ENCODE data around the gene PPP1R14C. TPM values are rescaled to one million over a fixed set of nuclear protein-coding genes. Genes with fewer than 3 reads are reported as not detected.

Gene PPP1R14C
- total RNA-seq, 1 experiment from 2014 or later: 12.1 TPM

DNA sequence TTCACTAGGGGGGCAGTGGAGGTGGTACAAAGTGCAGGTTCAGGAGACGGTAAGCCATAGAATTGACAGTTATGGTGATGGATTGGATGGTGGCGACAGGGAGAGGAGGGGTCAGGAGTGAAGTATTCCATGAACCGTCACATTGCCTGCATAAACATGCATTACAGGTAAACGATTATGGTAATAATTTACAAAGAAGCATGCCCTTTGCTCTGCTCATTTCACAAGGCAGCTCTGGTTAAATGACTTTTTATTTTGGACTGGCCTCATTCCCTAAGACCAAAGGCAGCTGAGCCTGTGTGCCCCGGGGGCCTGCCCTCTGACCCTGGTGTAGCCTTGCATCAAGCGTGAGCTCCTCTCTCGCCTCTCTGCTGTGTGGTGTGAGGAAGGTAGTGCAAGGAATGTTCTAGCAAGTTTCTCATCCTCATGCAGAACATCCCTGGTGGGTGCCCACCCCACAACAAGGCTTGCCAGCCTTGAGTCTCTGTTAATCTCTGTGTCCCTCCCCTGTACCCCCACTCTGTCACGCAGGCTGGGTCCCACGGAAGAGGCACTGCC lies 59.0 kb downstream of the PPP1R14C start:
- no peaks in the 10 kb centered on the region for H3K9me3 ChIP-seq (ENCODE audit: insufficient read depth, low read depth)
- DNase-seq: no peak
- CTCF ChIA-PET: no interaction called here
- no peak for TF ChIP-seq EZH2 (IDR thresholded peaks at IDR 0.05; ENCODE audit: low read depth)
- TF ChIP-seq, protein P1, sequence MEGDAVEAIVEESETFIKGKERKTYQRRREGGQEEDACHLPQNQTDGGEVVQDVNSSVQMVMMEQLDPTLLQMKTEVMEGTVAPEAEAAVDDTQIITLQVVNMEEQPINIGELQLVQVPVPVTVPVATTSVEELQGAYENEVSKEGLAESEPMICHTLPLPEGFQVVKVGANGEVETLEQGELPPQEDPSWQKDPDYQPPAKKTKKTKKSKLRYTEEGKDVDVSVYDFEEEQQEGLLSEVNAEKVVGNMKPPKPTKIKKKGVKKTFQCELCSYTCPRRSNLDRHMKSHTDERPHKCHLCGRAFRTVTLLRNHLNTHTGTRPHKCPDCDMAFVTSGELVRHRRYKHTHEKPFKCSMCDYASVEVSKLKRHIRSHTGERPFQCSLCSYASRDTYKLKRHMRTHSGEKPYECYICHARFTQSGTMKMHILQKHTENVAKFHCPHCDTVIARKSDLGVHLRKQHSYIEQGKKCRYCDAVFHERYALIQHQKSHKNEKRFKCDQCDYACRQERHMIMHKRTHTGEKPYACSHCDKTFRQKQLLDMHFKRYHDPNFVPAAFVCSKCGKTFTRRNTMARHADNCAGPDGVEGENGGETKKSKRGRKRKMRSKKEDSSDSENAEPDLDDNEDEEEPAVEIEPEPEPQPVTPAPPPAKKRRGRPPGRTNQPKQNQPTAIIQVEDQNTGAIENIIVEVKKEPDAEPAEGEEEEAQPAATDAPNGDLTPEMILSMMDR (conservative IDR thresholded peaks at IDR 0.05): no peak
- H3K79me2 ChIP-seq (ENCODE audit: low read depth): 0 out of 2 replicates have a peak, but pooled peaks cover 5% of the 10 kb centered on the region
- H3K9me2 ChIP-seq (ENCODE audit: insufficient read depth): no peaks in the 10 kb centered on the region
- intact Hi-C loops (cut with micrococcal nuclease; ENCODE audit: unreplicated experiment): no loop called here
- no peaks in the 10 kb centered on the region for H3K36me3 ChIP-seq (ENCODE audit: low read depth)
- POLR2A ChIA-PET (ENCODE audit: unreplicated experiment): no interaction called here
- no peaks in the 10 kb centered on the region for H4K20me1 ChIP-seq (ENCODE audit: insufficient read depth)
- H3K4me3 ChIP-seq: no peak overlapping the region
- no peaks in the 10 kb centered on the region for H3K27me3 ChIP-seq (ENCODE audit: insufficient read depth, low read depth)
- peak overlapping the region; percentile 50 for H3K27ac ChIP-seq
- BruUV-seq (replicated peaks): no TSS peak
- no peak overlapping the region for H2AFZ ChIP-seq
- H3F3A ChIP-seq (ENCODE audit: insufficient read depth, low read depth): no peaks in the 10 kb centered on the region; the same call in 1 of the 2 replicates
- peaks cover 26% of the 10 kb centered on the region for H3K4me1 ChIP-seq (replicated peaks; ENCODE audit: insufficient read depth)
- H3K4me2 ChIP-seq: peak overlapping the region; percentile 46

DNA sequence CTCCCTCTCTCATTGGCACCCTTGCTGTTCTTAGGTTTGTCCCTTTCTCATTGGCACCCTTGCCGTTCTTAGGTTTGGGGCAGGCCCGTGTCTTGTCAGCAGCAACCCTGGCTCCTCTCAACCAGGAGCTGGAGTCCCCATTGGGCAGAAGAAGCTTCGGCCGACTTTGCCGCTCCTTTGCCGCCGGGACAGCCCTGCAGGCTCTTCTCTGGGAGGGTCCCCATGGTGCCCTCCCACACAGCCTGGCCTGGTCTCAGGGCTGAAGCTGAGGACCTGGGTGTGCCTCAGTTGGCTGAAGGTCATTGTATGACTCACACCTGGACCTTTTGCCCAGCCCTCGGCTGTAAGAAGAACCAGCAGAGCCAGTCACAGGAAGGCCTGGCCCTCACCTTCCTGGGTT lies 59.6 kb downstream of the PPP1R14C start:
- DNase-seq: peak; percentile 30 to 46
- H3K4me3 ChIP-seq: no peak overlapping the region
- CTCF ChIA-PET: no interaction called here
- POLR2A ChIA-PET (ENCODE audit: unreplicated experiment): no interaction called here
- H3K4me2 ChIP-seq: peak overlapping the region; percentile 46
- H3K36me3 ChIP-seq (ENCODE audit: low read depth): no peaks in the 10 kb centered on the region
- BruUV-seq (replicated peaks): no TSS peak
- TF ChIP-seq, protein P1 (conservative IDR thresholded peaks at IDR 0.05): no peak
- TF ChIP-seq EZH2 (IDR thresholded peaks at IDR 0.05; ENCODE audit: low read depth): no peak
- H3K4me1 ChIP-seq (replicated peaks; ENCODE audit: insufficient read depth): peaks cover 21% of the 10 kb centered on the region
- 0 out of 2 replicates have a peak, but pooled peaks cover 5% of the 10 kb centered on the region for H3K79me2 ChIP-seq (ENCODE audit: low read depth)
- intact Hi-C loops (cut with micrococcal nuclease; ENCODE audit: unreplicated experiment): no loop called here
- no peaks in the 10 kb centered on the region for H4K20me1 ChIP-seq (ENCODE audit: insufficient read depth)
- H3K9me2 ChIP-seq (ENCODE audit: insufficient read depth): no peaks in the 10 kb centered on the region
- H3K27me3 ChIP-seq (ENCODE audit: insufficient read depth, low read depth): no peaks in the 10 kb centered on the region
- H2AFZ ChIP-seq: no peak overlapping the region
- H3K9me3 ChIP-seq (ENCODE audit: insufficient read depth, low read depth): no peaks in the 10 kb centered on the region
- H3F3A ChIP-seq (ENCODE audit: insufficient read depth, low read depth): no peaks in the 10 kb centered on the region; the same call in 1 of the 2 replicates
- H3K27ac ChIP-seq: peak overlapping the region; percentile 50

DNA sequence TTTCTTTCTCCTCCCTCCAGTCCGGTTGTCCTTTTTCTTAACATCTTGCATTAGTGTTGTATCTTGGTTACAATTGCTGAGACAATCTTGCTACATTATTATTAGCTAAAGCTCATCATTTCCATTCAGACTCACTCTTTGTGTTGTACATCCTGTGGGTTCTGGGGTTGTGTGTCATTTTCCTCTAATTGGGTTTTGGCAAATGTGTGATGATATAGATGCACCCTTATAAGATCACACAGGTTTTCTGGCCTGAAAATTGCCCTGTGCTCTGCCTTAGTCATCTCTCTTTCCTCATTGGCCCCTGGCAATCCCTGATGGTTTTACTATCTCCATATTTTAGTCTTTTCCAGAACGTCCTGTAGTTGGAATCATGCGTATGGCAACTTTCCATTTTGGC lies 60.1 kb downstream of the PPP1R14C start:
- H3K27ac ChIP-seq: peak overlapping the region; percentile 50
- no peaks in the 10 kb centered on the region for H3K9me2 ChIP-seq (ENCODE audit: insufficient read depth)
- no peaks in the 10 kb centered on the region for H3K36me3 ChIP-seq (ENCODE audit: low read depth)
- H3K4me2 ChIP-seq: peak overlapping the region; percentile 46
- ChIA-PET POLR2A (ENCODE audit: unreplicated experiment) (no interaction called here), CTCF (no interaction called here)
- no peaks in the 10 kb centered on the region for H3K9me3 ChIP-seq (ENCODE audit: insufficient read depth, low read depth)
- BruUV-seq (replicated peaks): no TSS peak
- no peak overlapping the region for H3K4me3 ChIP-seq
- H3K4me1 ChIP-seq (replicated peaks; ENCODE audit: insufficient read depth): peaks cover 26% of the 10 kb centered on the region
- no peak for DNase-seq
- no peaks in the 10 kb centered on the region for H4K20me1 ChIP-seq (ENCODE audit: insufficient read depth)
- TF ChIP-seq, protein P1 (conservative IDR thresholded peaks at IDR 0.05): no peak
- no peak for TF ChIP-seq EZH2 (IDR thresholded peaks at IDR 0.05; ENCODE audit: low read depth)
- H2AFZ ChIP-seq: no peak overlapping the region
- no peaks in the 10 kb centered on the region; the same call in 1 of the 2 replicates for H3F3A ChIP-seq (ENCODE audit: insufficient read depth, low read depth)
- intact Hi-C loops (cut with micrococcal nuclease; ENCODE audit: unreplicated experiment): no loop called here
- 0 out of 2 replicates have a peak, but pooled peaks cover 5% of the 10 kb centered on the region for H3K79me2 ChIP-seq (ENCODE audit: low read depth)
- no peaks in the 10 kb centered on the region for H3K27me3 ChIP-seq (ENCODE audit: insufficient read depth, low read depth)

All from PC-9 (cell line).